Measurements from ENCODE around the gene CNOT4. TPM values are rescaled to one million over a fixed set of nuclear protein-coding genes. Genes with fewer than 3 reads are reported as not detected.

CNOT4 gene
- total RNA-seq, 4 donors from 2014 or later = 17.8 to 35.0 (median 26.2) TPM

GRCh38 chr7:135517060-135517459 is 7.2 kb upstream of the CNOT4 start:
- TF ChIP-seq EP300 (IDR thresholded peaks at IDR 0.05) = no peak
- TF ChIP-seq POLR2AphosphoS5 (IDR thresholded peaks at IDR 0.05) = no peak
- TF ChIP-seq CTCF (IDR thresholded peaks at IDR 0.05) = no peak
- TF ChIP-seq POLR2A (IDR thresholded peaks at IDR 0.05) = no peak
- no peak for ATAC-seq
- H3K4me1 ChIP-seq = no peaks in the 10 kb centered on the region
- H3K27me3 ChIP-seq = no peaks in the 10 kb centered on the region
- no peaks in the 10 kb centered on the region for H3K9me3 ChIP-seq
- no peak overlapping the region for H3K27ac ChIP-seq
- H3K36me3 ChIP-seq = no peaks in the 10 kb centered on the region
- 79 to 95% methylated on average over 3 of the region's 3 CpGs for WGBS, 2 donors (ENCODE audit: low coverage in 1 of 2)
- no peak overlapping the region for H3K4me3 ChIP-seq

GRCh38 chr7:135514856-135515255 is 5.0 kb upstream of the CNOT4 start:
- Histone ChIP-seq H3K9me3 (no peaks in the 10 kb centered on the region), H3K4me3 (no peak overlapping the region), H3K27ac (no peak overlapping the region), H3K36me3 (no peaks in the 10 kb centered on the region), H3K4me1 (peaks cover 0 to 6% (median 5%) of the 10 kb centered on the region in 3 donors), H3K27me3 (no peaks in the 10 kb centered on the region)
- no peak for TF ChIP-seq POLR2AphosphoS5 (IDR thresholded peaks at IDR 0.05)
- TF ChIP-seq POLR2A (IDR thresholded peaks at IDR 0.05) = no peak
- TF ChIP-seq EP300 (IDR thresholded peaks at IDR 0.05) = no peak
- no peak for TF ChIP-seq CTCF (IDR thresholded peaks at IDR 0.05)
- 77 to 83% methylated on average over 2 to 3 of the region's 3 CpGs for WGBS, 2 donors (ENCODE audit: low coverage in 1 of 2)
- no peak for ATAC-seq

GRCh38 chr7:135512135-135512887 is 2.4 kb upstream of the CNOT4 start:
- TF ChIP-seq CTCF (IDR thresholded peaks at IDR 0.05) (peak in 3 of 4 experiments; percentile 43 to 48 (median 45)), EP300 (IDR thresholded peaks at IDR 0.05) (no peak), POLR2A (IDR thresholded peaks at IDR 0.05) (no peak)
- 83 to 100% methylated on average over 2 of the region's 2 CpGs for WGBS, 2 donors (ENCODE audit: low coverage in 1 of 2)

GRCh38 chr7:135510592-135511183 is 786 bp upstream of the CNOT4 start:
- peaks cover 2 to 38% (median 27%) of the 10 kb centered on the region in 3 donors for H3K4me1 ChIP-seq
- H3K9me3 ChIP-seq = no peaks in the 10 kb centered on the region
- 0% methylated on average over 13 to 14 of the region's 17 CpGs for WGBS, 2 donors (ENCODE audit: low coverage in 1 of 2)
- TF ChIP-seq POLR2AphosphoS5 (IDR thresholded peaks at IDR 0.05) = no peak
- no peak for TF ChIP-seq CTCF (IDR thresholded peaks at IDR 0.05)
- TF ChIP-seq EP300 (IDR thresholded peaks at IDR 0.05) = no peak
- no peak for TF ChIP-seq POLR2A (IDR thresholded peaks at IDR 0.05)
- peak overlapping the region; percentile 65 to 78 for H3K4me3 ChIP-seq
- H3K27me3 ChIP-seq = no peaks in the 10 kb centered on the region
- H3K36me3 ChIP-seq = no peaks in the 10 kb centered on the region
- H3K27ac ChIP-seq = peak overlapping the region in 3 of 4 donors; percentile 88 to 93 (median 91)
- ATAC-seq = no peak

More at GRCh38 chr7:135512135-135512887, 2.4 kb upstream of the CNOT4 start:
- ATAC-seq = no peak
- Histone ChIP-seq H3K4me1 (peaks cover 2 to 21% (median 18%) of the 10 kb centered on the region in 3 donors), H3K4me3 (no peak overlapping the region), H3K36me3 (no peaks in the 10 kb centered on the region), H3K9me3 (no peaks in the 10 kb centered on the region), H3K27ac (no peak overlapping the region), H3K27me3 (no peaks in the 10 kb centered on the region)

- no peaks in the 10 kb centered on the region for H3K36me3 ChIP-seq
- H3K27ac ChIP-seq = peak overlapping the region; percentile 86 to 93 (median 90)
- no peaks in the 10 kb centered on the region for H3K9me3 ChIP-seq
- WGBS, 2 donors (ENCODE audit: low coverage in 1 of 2) = 0% methylated on average over 2 to 12 of the region's 14 CpGs
- TF ChIP-seq POLR2AphosphoS5 (IDR thresholded peaks at IDR 0.05) = no peak
- TF ChIP-seq EP300 (IDR thresholded peaks at IDR 0.05) = no peak
- no peak for TF ChIP-seq CTCF (IDR thresholded peaks at IDR 0.05)
- no peak for TF ChIP-seq POLR2A (IDR thresholded peaks at IDR 0.05)
- peaks cover 2 to 45% (median 27%) of the 10 kb centered on the region in 3 donors for H3K4me1 ChIP-seq
- H3K27me3 ChIP-seq = no peaks in the 10 kb centered on the region
- H3K4me3 ChIP-seq = peak overlapping the region; percentile 65 to 78
- no peak for ATAC-seq
Observed at GRCh38 chr7:135509589-135509838, 388 bp downstream of the CNOT4 start.
